HepG2 (cell line): Measurements from ENCODE around the gene APC2. TPM values are rescaled to one million over a fixed set of nuclear protein-coding genes. Genes with fewer than 3 reads are reported as not detected.

Experiments used
- CHCHD3 ChIP-seq: sonication (generic); formaldehyde crosslinking; IDR thresholded peaks from 2 replicates; pipeline ENCODE4 v1.8.0; 2022; ENCODE audit warnings: mild to moderate bottlenecking, missing genetic modification reagents, moderate library complexity
- CHD4 ChIP-seq: fragments of 200-600 bp; sonication (generic); IDR thresholded peaks from 2 replicates; pipeline ENCODE4 v1.7.0; 2017; ENCODE audit warnings: mild to moderate bottlenecking, low read length, borderline replicate concordance
- IRF1 ChIP-seq: sonication (generic); formaldehyde crosslinking; IDR thresholded peaks from 2 replicates; pipeline ENCODE4 v1.4.0; 2020; ENCODE audit warnings: low read depth, mild to moderate bottlenecking, missing genetic modification reagents
- MATR3 ChIP-seq: sonication (generic); formaldehyde crosslinking; IDR thresholded peaks from 2 replicates; pipeline ENCODE4 v1.4.0; 2020; ENCODE audit warnings: missing genetic modification reagents
- NONO ChIP-seq, 2 experiments: fragments of 450-650 bp in 1 of 2; sonication (generic) in 1 of 2; formaldehyde crosslinking in 1 of 2; IDR thresholded peaks in 1 of 2; conservative IDR thresholded peaks in 1 of 2; 2 replicates each; pipeline versions ENCODE4 v1.6.1 to v1.8.0; 2017 to 2022; ENCODE audit warnings: mild to moderate bottlenecking in 1 of 2, missing genetic modification reagents in 1 of 2, moderate library complexity in 1 of 2
- POLR2A ChIP-seq, 2 experiments: IDR thresholded peaks; 2 replicates each; pipeline ENCODE4 v1.6.1; 2011; ENCODE audit warnings: low read depth in 2 of 2, low read length in 2 of 2, mild to moderate bottlenecking in 1 of 2, moderate library complexity in 1 of 2; ENCODE audit not compliant: insufficient read depth in 1 of 2
- PRDM4 ChIP-seq: sonication (generic); formaldehyde crosslinking; IDR thresholded peaks from 2 replicates; pipeline ENCODE4 v1.9.0; 2021; ENCODE audit warnings: missing genetic modification reagents, borderline replicate concordance
- REL ChIP-seq: sonication (generic); formaldehyde crosslinking; conservative IDR thresholded peaks from 2 replicates; pipeline ENCODE4 v1.8.0; 2022; ENCODE audit warnings: mild to moderate bottlenecking, missing genetic modification reagents, moderate library complexity
- SOX6 ChIP-seq, 2 experiments: fragments of 450-650 bp in 1 of 2; sonication (generic) in 1 of 2; formaldehyde crosslinking in 1 of 2; IDR thresholded peaks; 2 replicates each; pipeline versions ENCODE4 v1.4.0 to v1.6.1; 2017 to 2020; ENCODE audit warnings: antibody characterized with exemption in 1 of 2, mild to moderate bottlenecking in 1 of 2, missing genetic modification reagents in 1 of 2
- TCF12 ChIP-seq, 2 experiments: fragments of 450-650 bp in 1 of 2; sonication (generic) in 1 of 2; formaldehyde crosslinking in 1 of 2; IDR thresholded peaks; 2 replicates each; pipeline versions ENCODE4 v1.6.1 to v1.8.0; 2017 to 2022; ENCODE audit warnings: antibody characterized with exemption in 1 of 2, mild to moderate bottlenecking in 1 of 2, missing genetic modification reagents in 1 of 2, moderate library complexity in 1 of 2
- TEF ChIP-seq: sonication (generic); formaldehyde crosslinking; IDR thresholded peaks from 2 replicates; pipeline ENCODE4 v1.5.0; 2020; ENCODE audit warnings: missing genetic modification reagents
- TFDP1 ChIP-seq: IDR thresholded peaks from 2 replicates; pipeline ENCODE4 v1.6.1; 2016; ENCODE audit warnings: missing compliant biosample characterization, missing genetic modification reagents, borderline replicate concordance
- ZBTB7B ChIP-seq: sonication (generic); formaldehyde crosslinking; IDR thresholded peaks from 2 replicates; pipeline ENCODE4 v1.4.0; 2020; ENCODE audit warnings: missing genetic modification reagents
- ZNF10 ChIP-seq: sonication (generic); formaldehyde crosslinking; IDR thresholded peaks from 2 replicates; pipeline ENCODE4 v1.4.0; 2020; ENCODE audit warnings: mild to moderate bottlenecking, low read depth, missing genetic modification reagents, borderline replicate concordance
- ZNF235 ChIP-seq: sonication (generic); formaldehyde crosslinking; IDR thresholded peaks from 2 replicates; pipeline ENCODE4 v1.8.1; 2023; ENCODE audit warnings: mild to moderate bottlenecking, missing genetic modification reagents, borderline replicate concordance
- ZNF264 ChIP-seq: sonication (generic); formaldehyde crosslinking; IDR thresholded peaks from 2 replicates; pipeline ENCODE4 v1.4.0; 2020; ENCODE audit warnings: missing genetic modification reagents
- ZNF275 ChIP-seq: sonication (generic); formaldehyde crosslinking; IDR thresholded peaks from 2 replicates; pipeline ENCODE4 v1.8.0; 2022; ENCODE audit warnings: missing genetic modification reagents, mild to moderate bottlenecking, inconsistent platforms, borderline replicate concordance
- ZNF44 ChIP-seq: sonication (generic); formaldehyde crosslinking; IDR thresholded peaks from 2 replicates; pipeline ENCODE4 v1.5.1; 2020; ENCODE audit warnings: mild to moderate bottlenecking, missing genetic modification reagents
- ZNF563 ChIP-seq: sonication (generic); formaldehyde crosslinking; IDR thresholded peaks from 2 replicates; pipeline ENCODE4 v1.8.0; 2022; ENCODE audit warnings: mild to moderate bottlenecking, moderate library complexity, missing genetic modification reagents
- ZNF747 ChIP-seq: sonication (generic); formaldehyde crosslinking; IDR thresholded peaks from 2 replicates; pipeline ENCODE4 v1.8.1; 2023; ENCODE audit warnings: missing genetic modification reagents, mild to moderate bottlenecking, borderline replicate concordance
- ZSCAN21 ChIP-seq: sonication (generic); formaldehyde crosslinking; IDR thresholded peaks from 2 replicates; pipeline ENCODE4 v1.8.0; 2022; ENCODE audit warnings: mild to moderate bottlenecking, missing genetic modification reagents, moderate library complexity, borderline replicate concordance
- polyA plus RNA-seq, 8 experiments: library from polyadenylated mRNA; depleted of rRNA in 3 of 8; stranded (reverse) in 7 of 8; unstranded in 1 of 8; fragments of >200 nt; fragmentation: Illumina TruSeq in 4 of 8; extraction: Trizol in 4 of 8; gene quantifications; 2 replicates each; pipeline versions ENCODE4 v1.2.1 to v1.2.3, GENCODE V29; 2011 to 2016; ENCODE audit warnings: low read depth in 4 of 8, missing spikeins in 1 of 8, mixed read lengths in 1 of 8; ENCODE audit not compliant: insufficient read depth in 1 of 8
- total RNA-seq, 5 experiments: library from RNA; depleted of rRNA; stranded (reverse); fragments of >200 nt; fragmentation: Illumina TruSeq; extraction: Trizol; gene quantifications; 2 replicates each; pipeline ENCODE4 v1.2.3, GENCODE V29; 2016; ENCODE audit warnings: low read depth in 1 of 5

The APC2 gene
- total and polyA plus RNA-seq, 2 of the 13 experiments (the other 11 are each of a cell fraction or from before 2014, with no cell fraction given): 0.08 to 0.22 TPM

GRCh38 chr19:1400281-1401137, 49.4 kb upstream of the APC2 start (continued):
- TF ChIP-seq PRDM4 (CRISPR knock-in tag) (no peak; the same call in 1 of the 2 replicates), TEF (no peak), CHD4 (peak; percentile 98), ZNF44 (CRISPR knock-in tag) (no peak; the same call in 1 of the 2 replicates), ZNF10 (no peak), ZSCAN21 (CRISPR knock-in tag) (no peak), SOX6 (IDR thresholded peaks at IDR 0.05) (no peak), SOX6 (CRISPR knock-in tag; IDR thresholded peaks at IDR 0.05) (peak; percentile 83), ZBTB7B (CRISPR knock-in tag) (peak; percentile 97), MATR3 (CRISPR knock-in tag) (no peak), CHCHD3 (CRISPR knock-in tag) (peak; percentile 18; the same call in 1 of the 2 replicates), POLR2A (IDR thresholded peaks at IDR 0.05; ENCODE audit: insufficient read depth in 1 of 2, low read depth in 2 of 2, low read length in 2 of 2) (peak; percentile 58 to 69), ZNF275 (CRISPR knock-in tag) (0 out of 2 replicates have a peak, but pooled peaks have one; percentile 25), ZNF747 (peak; percentile 92; the same call in 1 of the 2 replicates), TCF12 (IDR thresholded peaks at IDR 0.05) (no peak), TCF12 (CRISPR knock-in tag; IDR thresholded peaks at IDR 0.05) (peak; percentile 69; the same call in 1 of the 2 replicates), ZNF264 (CRISPR knock-in tag) (peak; percentile 98), NONO (IDR thresholded peaks at IDR 0.05) (no peak), NONO (CRISPR knock-in tag; conservative IDR thresholded peaks at IDR 0.05) (peak; percentile 84), ZNF235 (CRISPR knock-in tag) (no peak), REL (CRISPR knock-in tag) (no peak), IRF1 (CRISPR knock-in tag) (no peak), ZNF563 (no peak), TFDP1 (peak; percentile 83; the same call in 1 of the 2 replicates)
